ENCODE results near the gene NTRK1. TPM values are rescaled to one million over a fixed set of nuclear protein-coding genes. Genes with fewer than 3 reads are reported as not detected.

NTRK1 gene
- total RNA-seq, 4 donors from 2014 or later = 0.57 TPM; not detected in 3

- Histone ChIP-seq H3K4me1 (peaks cover 0 to 26% (median 17%) of the 10 kb centered on the region in 4 donors), H3K9me3 (no peaks in the 10 kb centered on the region), H3K27ac (no peak overlapping the region), H3K36me3 (no peaks in the 10 kb centered on the region), H3K27me3 (peaks cover 0 to 20% of the 10 kb centered on the region in 2 donors), H3K4me3 (no peak overlapping the region)
- DNase-seq = no peak
- TF ChIP-seq CTCF (IDR thresholded peaks at IDR 0.05) = no peak
- no peak for TF ChIP-seq POLR2A (IDR thresholded peaks at IDR 0.05)
These were observed 3.0 kb downstream of the NTRK1 start for GRCh38 chr1:156863631-156864030.

GRCh38 chr1:156864796-156865195 lies 4.1 kb downstream of the NTRK1 start:
- no peak for TF ChIP-seq CTCF (IDR thresholded peaks at IDR 0.05)
- TF ChIP-seq POLR2A (IDR thresholded peaks at IDR 0.05) = no peak
- Histone ChIP-seq H3K36me3 (no peaks in the 10 kb centered on the region), H3K4me3 (no peak overlapping the region), H3K9me3 (no peaks in the 10 kb centered on the region), H3K4me1 (peaks cover 0 to 15% (median 14%) of the 10 kb centered on the region in 4 donors), H3K27me3 (peaks cover 0 to 16% of the 10 kb centered on the region in 2 donors), H3K27ac (no peak overlapping the region)
- DNase-seq = no peak

- no peaks in the 10 kb centered on the region for H3K9me3 ChIP-seq
- H3K27me3 ChIP-seq = peaks cover 0 to 13% of the 10 kb centered on the region in 2 donors
- no peak for TF ChIP-seq POLR2A (IDR thresholded peaks at IDR 0.05)
- TF ChIP-seq CTCF (IDR thresholded peaks at IDR 0.05) = no peak
- no peak overlapping the region for H3K27ac ChIP-seq
- DNase-seq = no peak
- peaks cover 0 to 11% (median 9%) of the 10 kb centered on the region in 4 donors for H3K4me1 ChIP-seq
- H3K4me3 ChIP-seq = no peak overlapping the region
- no peaks in the 10 kb centered on the region for H3K36me3 ChIP-seq
These were observed 4.6 kb downstream of the NTRK1 start for GRCh38 chr1:156865258-156865657.

GRCh38 chr1:156865865-156866248 lies 5.2 kb downstream of the NTRK1 start:
- H3K27ac ChIP-seq = no peak overlapping the region
- no peak for TF ChIP-seq POLR2A (IDR thresholded peaks at IDR 0.05)
- no peak for TF ChIP-seq CTCF (IDR thresholded peaks at IDR 0.05)
- H3K36me3 ChIP-seq = no peaks in the 10 kb centered on the region
- DNase-seq = no peak
- H3K27me3 ChIP-seq = peaks cover 0 to 7% of the 10 kb centered on the region in 2 donors
- H3K4me3 ChIP-seq = no peak overlapping the region
- H3K4me1 ChIP-seq = peaks cover 0 to 5% (median 3%) of the 10 kb centered on the region in 4 donors
- no peaks in the 10 kb centered on the region for H3K9me3 ChIP-seq

GRCh38 chr1:156866249-156866909 lies 5.7 kb downstream of the NTRK1 start:
- no peak for DNase-seq
- no peaks in the 10 kb centered on the region for H3K36me3 ChIP-seq
- H3K4me3 ChIP-seq = no peak overlapping the region
- no peaks in the 10 kb centered on the region for H3K4me1 ChIP-seq
- H3K9me3 ChIP-seq = no peaks in the 10 kb centered on the region
- no peak overlapping the region for H3K27ac ChIP-seq
- TF ChIP-seq CTCF (IDR thresholded peaks at IDR 0.05) = no peak
- no peak for TF ChIP-seq POLR2A (IDR thresholded peaks at IDR 0.05)
- H3K27me3 ChIP-seq = peaks cover 0 to 2% of the 10 kb centered on the region in 2 donors
